HL-60 (cell line): Measurements from ENCODE around the gene ACTR5.
A peak's percentile ranks its signal among the peaks of the same experiment; 100 is the strongest.

Source experiments
- DNase-seq, 2 experiments: peaks; one replicate each; pipeline ENCODE4 v3.0.0-alpha.2; 2010 to 2020; ENCODE audit warnings: low read depth in 1 of 2, low spot score in 1 of 2
- H3K27ac ChIP-seq: fragments of 250-450 bp; sonication (Bioruptor Pico); replicated peaks from 2 replicates; pipeline ENCODE4 v1.5.1; 2020; ENCODE audit warnings: mild to moderate bottlenecking, moderate library complexity
- H3K27me3 ChIP-seq: fragments of 250-450 bp; sonication (Bioruptor Pico); 2 replicates; pipeline ENCODE4 v1.5.1; 2021; ENCODE audit warnings: mild to moderate bottlenecking, moderate library complexity; ENCODE audit not compliant: insufficient read depth, poor library complexity, severe bottlenecking
- H3K4me3 ChIP-seq: replicated peaks from 2 replicates; pipeline ENCODE4 v1.5.1; 2011; ENCODE audit warnings: mild to moderate bottlenecking, control low read depth, low read length; ENCODE audit not compliant: insufficient read depth
- CTCF ChIP-seq: IDR thresholded peaks from one replicate; pipeline ENCODE4 v1.5.1; 2011; ENCODE audit warnings: low read length, control low read depth, inconsistent platforms; ENCODE audit not compliant: insufficient read depth
- GABPA ChIP-seq: IDR thresholded peaks from 2 replicates; pipeline ENCODE4 v1.6.1; 2012; ENCODE audit warnings: low read depth
- POLR2AphosphoS5 ChIP-seq: IDR thresholded peaks from 2 replicates; pipeline ENCODE4 v1.6.1; 2012; ENCODE audit warnings: low read depth
- REST ChIP-seq: IDR thresholded peaks from 2 replicates; pipeline ENCODE4 v1.6.1; 2012; ENCODE audit warnings: low read depth; ENCODE audit not compliant: insufficient replicate concordance
- SPI1 ChIP-seq: IDR thresholded peaks from 2 replicates; pipeline ENCODE4 v1.6.1; 2012; ENCODE audit warnings: low read depth, mild to moderate bottlenecking, borderline replicate concordance

The ACTR5 gene

GRCh38 chr20:38763616-38764015 is 15.4 kb downstream of the ACTR5 start:
- Histone ChIP-seq H3K27ac (no peak overlapping the region), H3K4me3 (no peak overlapping the region), H3K27me3 (no peaks in the 10 kb centered on the region)
- TF ChIP-seq POLR2AphosphoS5 (no peak), SPI1 (no peak), GABPA (no peak), CTCF (no peak), REST (no peak)
- DNase-seq: no peak

DNA sequence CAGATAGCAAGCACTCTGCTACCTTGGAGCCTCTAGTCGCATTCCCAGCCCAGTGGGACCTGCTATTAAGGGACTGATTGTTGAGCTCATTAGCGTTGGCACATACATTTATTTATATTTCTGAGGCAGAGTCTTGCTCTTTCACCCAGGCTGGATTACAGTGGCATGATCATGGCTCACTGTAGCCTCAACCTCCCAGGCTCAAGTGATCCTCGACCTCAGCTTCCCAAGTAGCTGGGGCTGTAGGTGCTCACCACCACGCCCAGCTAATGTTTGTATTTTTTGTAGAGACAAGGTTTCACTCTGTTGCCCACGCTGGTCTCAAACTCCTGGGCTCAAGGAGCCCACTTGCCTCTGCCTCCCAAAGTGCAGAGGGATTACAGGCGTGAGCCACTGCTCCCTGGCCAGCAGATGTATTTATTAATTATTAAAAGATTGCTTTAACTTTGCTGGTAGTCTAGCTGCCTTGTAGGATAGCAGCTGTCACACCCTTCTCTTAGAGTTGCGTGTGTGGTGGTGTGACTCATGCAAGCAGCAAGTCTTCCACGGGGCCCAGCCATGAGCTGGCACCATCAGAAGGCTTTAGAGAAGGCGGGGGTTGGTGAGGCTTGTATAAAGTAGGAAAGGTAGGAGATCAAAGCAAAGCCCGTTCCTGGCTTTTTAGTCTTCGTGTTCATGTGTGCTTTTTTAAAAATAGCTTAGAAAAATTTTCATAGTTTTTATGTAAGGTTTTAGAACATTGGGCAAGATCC is 16.5 kb downstream of the ACTR5 start:
- Histone ChIP-seq H3K27ac (0 out of 2 replicates have a peak overlapping the region, but pooled peaks have one; percentile 19), H3K27me3 (no peaks in the 10 kb centered on the region), H3K4me3 (no peak overlapping the region)
- DNase-seq: peak in 1 of 2 experiments; percentile 69
- TF ChIP-seq SPI1: no peak
- TF ChIP-seq CTCF: no peak
- no peak for TF ChIP-seq GABPA
- TF ChIP-seq POLR2AphosphoS5: no peak
- no peak for TF ChIP-seq REST

DNA sequence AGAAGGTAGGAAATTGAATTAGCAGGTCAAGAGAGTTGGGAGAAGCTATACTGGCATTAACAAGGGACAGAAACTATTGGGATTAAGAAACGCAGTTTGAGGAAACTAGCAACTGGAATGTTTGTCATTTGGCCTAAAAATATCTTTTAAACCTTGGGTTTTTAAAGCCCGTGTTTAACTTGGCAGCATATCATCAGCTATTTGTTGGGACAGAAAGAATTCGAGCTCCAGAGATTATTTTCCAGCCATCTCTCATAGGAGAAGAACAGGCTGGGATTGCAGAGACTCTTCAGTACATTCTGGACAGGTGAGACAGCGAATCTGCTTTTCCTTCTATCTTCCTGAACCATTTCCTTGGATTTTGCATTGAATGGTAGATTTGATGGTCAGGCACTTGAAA is 17.8 kb downstream of the ACTR5 start:
- H3K27me3 ChIP-seq: no peaks in the 10 kb centered on the region
- no peak for DNase-seq
- H3K4me3 ChIP-seq: no peak overlapping the region
- TF ChIP-seq REST (no peak), POLR2AphosphoS5 (no peak), SPI1 (no peak), CTCF (no peak), GABPA (no peak)
- no peak overlapping the region for H3K27ac ChIP-seq
